Duodenal mucosa (tissue), 2 donors: ENCODE measurements around the gene TWF2.

ENCODE experiments used
- H3K27ac ChIP-seq: one replicate; pipeline ENCODE4 v1.7.0; 2013; ENCODE audit warnings: low read depth, low read length
- H3K27me3 ChIP-seq, 2 donors: one replicate each; pipeline ENCODE4 v1.7.0; 2013; ENCODE audit warnings: low read length in 2 of 2, control low read depth in 1 of 2; ENCODE audit not compliant: insufficient read depth in 2 of 2, control insufficient read depth in 1 of 2
- H3K36me3 ChIP-seq, 2 donors: one replicate each; pipeline ENCODE4 v1.7.0; 2013; ENCODE audit warnings: low read length in 2 of 2, control low read depth in 1 of 2; ENCODE audit not compliant: insufficient read depth in 2 of 2, control insufficient read depth in 1 of 2
- H3K4me1 ChIP-seq, 2 donors: one replicate each; pipeline ENCODE4 v1.7.0; 2013; ENCODE audit warnings: low read length in 2 of 2, control low read depth in 1 of 2; ENCODE audit not compliant: insufficient read depth in 2 of 2, control insufficient read depth in 1 of 2
- H3K4me3 ChIP-seq, 2 donors: one replicate each; pipeline ENCODE4 v1.7.0; 2013; ENCODE audit warnings: low read length in 2 of 2, low read depth in 1 of 2
- H3K9ac ChIP-seq, 2 donors: one replicate each; pipeline ENCODE4 v1.7.0; 2013; ENCODE audit warnings: low read length in 2 of 2, low read depth in 1 of 2
- H3K9me3 ChIP-seq, 2 donors: one replicate each; pipeline ENCODE4 v1.7.0; 2013; ENCODE audit warnings: low read length in 2 of 2, control low read depth in 1 of 2; ENCODE audit not compliant: control insufficient read depth in 1 of 2

Gene TWF2

DNA sequence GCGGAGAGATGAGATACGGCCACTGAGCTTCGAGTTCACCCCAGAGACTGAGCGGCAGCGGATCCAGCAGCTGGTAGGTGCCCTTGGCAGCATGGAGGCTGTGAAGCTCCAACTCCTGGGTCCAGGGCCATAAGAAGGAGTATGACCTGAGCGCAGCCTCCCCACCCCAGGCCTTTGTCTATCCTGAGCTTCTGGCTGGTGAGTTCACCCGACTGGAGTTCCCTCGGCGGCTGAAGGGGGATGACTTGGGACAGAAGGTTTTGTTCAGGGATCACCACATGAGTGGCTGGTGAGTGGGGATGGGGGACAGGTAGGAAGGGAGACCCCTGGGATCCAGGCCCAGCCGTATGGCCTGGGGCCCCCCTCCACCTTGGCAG, 9.2 kb upstream of the TWF2 start:
- no peak overlapping the region for H3K27ac ChIP-seq
- no peaks in the 10 kb centered on the region for H3K27me3 ChIP-seq
- H3K9me3 ChIP-seq: no peaks in the 10 kb centered on the region
- no peak overlapping the region for H3K4me3 ChIP-seq
- peaks cover 4 to 42% of the 10 kb centered on the region in 2 donors for H3K4me1 ChIP-seq
- H3K36me3 ChIP-seq: peaks cover 16 to 33% of the 10 kb centered on the region in 2 donors
- no peak overlapping the region for H3K9ac ChIP-seq

- Histone ChIP-seq H3K4me1 (peaks cover 4 to 38% of the 10 kb centered on the region in 2 donors), H3K9ac (peak overlapping the region in 1 of 2 donors; percentile 67), H3K9me3 (no peaks in the 10 kb centered on the region), H3K36me3 (peaks cover 14 to 29% of the 10 kb centered on the region in 2 donors), H3K27me3 (no peaks in the 10 kb centered on the region), H3K27ac (no peak overlapping the region), H3K4me3 (peak overlapping the region in 1 of 2 donors; percentile 41)
Observed at GRCh38 chr3:52247409-52248164, 8.6 kb upstream of the TWF2 start.

GRCh38 chr3:52246728-52247408, 7.9 kb upstream of the TWF2 start:
- Histone ChIP-seq H3K9ac (peak overlapping the region in 1 of 2 donors; percentile 67), H3K36me3 (peaks cover 14 to 23% of the 10 kb centered on the region in 2 donors), H3K9me3 (no peaks in the 10 kb centered on the region), H3K27me3 (no peaks in the 10 kb centered on the region), H3K4me1 (peaks cover 4 to 38% of the 10 kb centered on the region in 2 donors), H3K27ac (no peak overlapping the region), H3K4me3 (peak overlapping the region; percentile 68 to 75)

- no peaks in the 10 kb centered on the region for H3K9me3 ChIP-seq
- H3K36me3 ChIP-seq: peaks cover 14 to 18% of the 10 kb centered on the region in 2 donors
- peak overlapping the region; percentile 63 to 67 for H3K9ac ChIP-seq
- peaks cover 4 to 38% of the 10 kb centered on the region in 2 donors for H3K4me1 ChIP-seq
- peak overlapping the region; percentile 72 for H3K27ac ChIP-seq
- peak overlapping the region; percentile 68 to 75 for H3K4me3 ChIP-seq
- no peaks in the 10 kb centered on the region for H3K27me3 ChIP-seq
Observed at GRCh38 chr3:52246264-52246620, 7.3 kb upstream of the TWF2 start.

DNA sequence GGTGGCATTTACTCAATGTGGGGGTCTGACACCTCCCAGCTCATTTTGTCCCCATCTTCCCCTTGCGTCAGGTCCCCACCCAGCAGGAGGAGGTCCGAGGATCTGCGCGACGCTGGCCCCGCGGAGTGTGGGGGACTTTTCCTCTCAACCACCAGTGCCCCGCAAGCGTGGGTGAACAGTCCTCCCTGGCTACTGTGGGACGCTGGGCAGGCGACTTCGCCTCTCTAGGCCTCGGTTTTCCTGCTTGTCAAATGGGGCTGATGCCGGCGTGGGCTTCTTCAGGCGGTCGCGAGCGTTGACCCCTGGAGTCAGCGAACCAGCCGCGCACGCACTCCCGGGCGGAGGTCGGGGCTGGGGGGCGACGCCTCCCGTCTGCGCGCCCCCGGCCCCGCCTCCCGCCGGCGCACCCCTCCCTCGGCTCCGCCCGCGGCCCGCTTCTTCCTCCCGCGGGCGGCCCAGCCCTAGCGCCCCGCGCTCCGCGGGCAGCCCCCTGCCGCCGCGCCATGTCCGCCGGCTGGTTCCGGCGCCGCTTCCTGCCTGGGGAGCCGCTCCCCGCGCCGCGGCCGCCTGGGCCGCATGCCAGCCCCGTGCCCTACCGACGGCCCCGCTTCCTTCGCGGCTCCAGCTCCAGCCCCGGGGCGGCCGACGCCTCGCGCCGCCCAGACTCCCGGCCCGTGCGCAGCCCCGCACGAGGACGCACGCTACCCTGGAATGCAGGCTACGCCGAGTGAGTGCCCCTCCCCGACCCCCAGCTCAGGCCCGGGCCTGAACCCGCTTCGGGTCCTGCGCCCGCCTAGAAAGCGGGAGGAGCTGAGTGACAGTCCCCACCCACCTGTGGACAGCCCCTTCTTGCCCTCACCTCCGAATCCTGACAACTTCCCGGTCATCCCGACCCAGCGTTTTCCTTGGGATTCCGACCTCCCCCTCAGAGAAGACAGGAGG, 6.6 kb upstream of the TWF2 start, which contains the start of gene PPM1M:
Gene PPM1M, plus strand, starts transcription at position 438 of the 942 bp plus-strand sequence. Its CDS starts 66 bp downstream, at position 504.
- Histone ChIP-seq H3K36me3 (peaks cover 12 to 18% of the 10 kb centered on the region in 2 donors), H3K27me3 (no peaks in the 10 kb centered on the region), H3K4me1 (peaks cover 7 to 41% of the 10 kb centered on the region in 2 donors), H3K27ac (peak within 1 kb of the TSS; percentile 79), H3K4me3 (peak within 1 kb of the TSS; percentile 75 to 79), H3K9me3 (no peaks in the 10 kb centered on the region), H3K9ac (peak within 1 kb of the TSS; percentile 67 to 82)

DNA sequence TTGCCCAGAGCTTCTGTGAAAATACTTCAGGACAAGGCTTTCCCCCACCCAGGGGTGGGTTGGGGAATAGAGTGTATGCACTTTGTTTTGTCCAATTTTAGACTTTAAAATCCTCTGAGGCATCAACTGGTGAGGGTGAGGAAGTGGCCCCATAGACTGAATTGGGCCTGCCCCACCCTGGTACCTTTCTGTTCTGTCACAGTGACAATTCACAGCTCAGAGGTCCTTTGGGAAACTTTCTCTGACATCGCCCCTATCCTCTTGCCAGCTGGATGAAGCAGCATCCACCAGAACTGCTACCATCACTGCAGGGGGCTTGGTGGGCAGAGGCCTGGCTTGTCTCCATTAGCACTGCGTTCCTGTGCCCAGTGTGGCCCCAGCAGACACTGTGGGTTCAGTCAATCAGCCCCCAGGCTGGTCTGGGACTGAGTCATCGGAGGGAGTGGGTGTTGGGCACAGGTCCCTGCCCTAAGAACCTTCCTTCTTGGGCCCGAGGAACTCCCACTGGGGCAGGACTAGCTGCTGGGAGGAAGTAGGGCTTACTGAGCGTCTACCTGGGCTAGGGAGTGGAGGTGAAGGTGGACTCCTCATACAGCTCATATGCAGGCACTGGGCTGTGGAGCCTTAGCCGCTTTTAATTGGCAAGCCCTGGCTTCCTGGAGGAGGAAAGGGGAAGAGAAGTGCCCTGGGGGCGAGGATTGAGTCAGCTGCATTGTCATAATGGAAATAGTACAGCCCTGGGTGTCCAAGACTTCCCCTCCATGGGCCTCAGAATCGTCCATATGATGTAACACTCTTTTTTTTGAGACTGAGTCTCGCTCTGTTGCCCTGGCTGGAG, 5.1 kb upstream of the TWF2 start:
- Histone ChIP-seq H3K27ac (no peak overlapping the region), H3K9me3 (no peaks in the 10 kb centered on the region), H3K9ac (no peak overlapping the region), H3K4me3 (no peak overlapping the region), H3K27me3 (no peaks in the 10 kb centered on the region), H3K4me1 (peaks cover 17 to 50% of the 10 kb centered on the region in 2 donors), H3K36me3 (peaks cover 0 to 7% of the 10 kb centered on the region in 2 donors)

DNA sequence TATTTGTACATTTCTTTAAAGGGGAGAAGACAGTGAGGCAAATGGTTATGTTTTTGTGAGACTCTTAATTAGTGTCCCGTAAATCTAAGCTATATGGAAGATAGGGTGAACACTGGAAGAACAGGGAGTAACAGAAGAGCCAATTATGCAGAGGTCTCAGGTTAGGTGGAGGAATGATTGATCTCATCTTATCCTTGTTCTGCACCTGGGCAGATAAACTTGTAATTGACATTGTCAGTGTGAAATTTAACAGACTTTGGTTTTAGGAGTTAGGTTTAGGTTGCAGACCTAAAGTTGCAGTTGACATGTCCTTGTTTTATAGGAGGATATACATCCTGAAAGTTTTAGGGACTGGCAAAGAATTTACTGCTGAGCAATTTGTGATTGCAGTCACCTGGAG, 3.1 kb upstream of the TWF2 start:
- Histone ChIP-seq H3K27me3 (no peaks in the 10 kb centered on the region), H3K27ac (no peak overlapping the region), H3K4me3 (no peak overlapping the region), H3K36me3 (no peaks in the 10 kb centered on the region), H3K9me3 (no peaks in the 10 kb centered on the region), H3K9ac (no peak overlapping the region), H3K4me1 (peaks cover 31 to 57% of the 10 kb centered on the region in 2 donors)

DNA sequence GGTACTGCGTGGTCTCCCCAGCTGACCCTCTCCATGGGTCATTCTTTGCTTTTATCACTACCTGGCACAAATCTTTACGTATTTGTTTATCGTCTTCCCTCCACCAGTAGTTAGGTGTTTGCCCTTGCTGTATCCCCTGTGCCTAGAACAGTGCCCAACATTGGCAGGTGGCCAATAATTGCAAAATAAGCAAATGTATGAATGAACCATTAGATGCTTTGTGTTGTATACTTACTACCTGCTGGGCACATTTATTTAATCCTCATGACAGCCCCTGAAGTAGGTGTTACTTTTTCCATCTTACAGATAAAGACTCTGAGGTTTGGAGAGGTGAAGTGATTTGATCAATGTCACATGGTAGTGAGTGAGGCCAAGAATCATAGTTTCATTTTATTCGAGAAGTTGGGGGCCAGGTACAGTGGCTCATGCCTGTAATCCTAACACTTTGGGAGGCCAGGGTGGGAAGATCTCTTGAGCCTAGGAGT, 2.0 kb upstream of the TWF2 start:
- H3K9me3 ChIP-seq: no peaks in the 10 kb centered on the region
- no peak overlapping the region for H3K9ac ChIP-seq
- no peak overlapping the region for H3K4me3 ChIP-seq
- H3K4me1 ChIP-seq: peaks cover 34 to 51% of the 10 kb centered on the region in 2 donors
- no peak overlapping the region for H3K27ac ChIP-seq
- H3K36me3 ChIP-seq: no peaks in the 10 kb centered on the region
- no peaks in the 10 kb centered on the region for H3K27me3 ChIP-seq
